ENCODE results near the gene ENPEP.

ENPEP gene

DNA sequence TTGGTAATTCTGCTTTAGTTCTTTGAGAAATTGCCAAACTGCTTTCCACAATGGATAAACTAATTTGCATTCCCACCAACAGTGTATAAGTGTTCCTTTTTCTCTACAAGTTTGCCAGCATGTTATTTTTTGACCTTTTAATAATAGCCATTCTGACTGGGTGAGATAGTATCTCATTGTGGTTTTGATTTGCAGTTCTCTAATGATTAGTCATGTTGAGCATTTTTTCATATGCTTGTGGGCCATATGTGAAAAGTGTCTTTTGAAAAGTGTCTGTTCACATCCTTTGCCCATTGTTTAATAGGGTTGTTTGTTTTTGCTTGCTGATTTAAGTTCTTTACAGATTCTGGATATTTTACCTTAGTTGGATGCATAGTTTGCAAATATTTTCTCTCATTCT lies 25.9 kb downstream of the ENPEP start:
- TF ChIP-seq PPARA (CRISPR knock-in tag; IDR thresholded peaks at IDR 0.05; ENCODE audit: borderline replicate concordance) (no peak), ZFP30 (CRISPR knock-in tag; IDR thresholded peaks at IDR 0.05) (no peak), ZNF70 (CRISPR knock-in tag; IDR thresholded peaks at IDR 0.05) (no peak), ZC3H10 (CRISPR knock-in tag; IDR thresholded peaks at IDR 0.05) (no peak)
- TF ChIP-seq, protein P1, sequence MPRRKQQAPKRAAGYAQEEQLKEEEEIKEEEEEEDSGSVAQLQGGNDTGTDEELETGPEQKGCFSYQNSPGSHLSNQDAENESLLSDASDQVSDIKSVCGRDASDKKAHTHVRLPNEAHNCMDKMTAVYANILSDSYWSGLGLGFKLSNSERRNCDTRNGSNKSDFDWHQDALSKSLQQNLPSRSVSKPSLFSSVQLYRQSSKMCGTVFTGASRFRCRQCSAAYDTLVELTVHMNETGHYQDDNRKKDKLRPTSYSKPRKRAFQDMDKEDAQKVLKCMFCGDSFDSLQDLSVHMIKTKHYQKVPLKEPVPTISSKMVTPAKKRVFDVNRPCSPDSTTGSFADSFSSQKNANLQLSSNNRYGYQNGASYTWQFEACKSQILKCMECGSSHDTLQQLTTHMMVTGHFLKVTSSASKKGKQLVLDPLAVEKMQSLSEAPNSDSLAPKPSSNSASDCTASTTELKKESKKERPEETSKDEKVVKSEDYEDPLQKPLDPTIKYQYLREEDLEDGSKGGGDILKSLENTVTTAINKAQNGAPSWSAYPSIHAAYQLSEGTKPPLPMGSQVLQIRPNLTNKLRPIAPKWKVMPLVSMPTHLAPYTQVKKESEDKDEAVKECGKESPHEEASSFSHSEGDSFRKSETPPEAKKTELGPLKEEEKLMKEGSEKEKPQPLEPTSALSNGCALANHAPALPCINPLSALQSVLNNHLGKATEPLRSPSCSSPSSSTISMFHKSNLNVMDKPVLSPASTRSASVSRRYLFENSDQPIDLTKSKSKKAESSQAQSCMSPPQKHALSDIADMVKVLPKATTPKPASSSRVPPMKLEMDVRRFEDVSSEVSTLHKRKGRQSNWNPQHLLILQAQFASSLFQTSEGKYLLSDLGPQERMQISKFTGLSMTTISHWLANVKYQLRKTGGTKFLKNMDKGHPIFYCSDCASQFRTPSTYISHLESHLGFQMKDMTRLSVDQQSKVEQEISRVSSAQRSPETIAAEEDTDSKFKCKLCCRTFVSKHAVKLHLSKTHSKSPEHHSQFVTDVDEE (CRISPR knock-in tag; IDR thresholded peaks at IDR 0.05) = no peak
- TF ChIP-seq, protein P2, sequence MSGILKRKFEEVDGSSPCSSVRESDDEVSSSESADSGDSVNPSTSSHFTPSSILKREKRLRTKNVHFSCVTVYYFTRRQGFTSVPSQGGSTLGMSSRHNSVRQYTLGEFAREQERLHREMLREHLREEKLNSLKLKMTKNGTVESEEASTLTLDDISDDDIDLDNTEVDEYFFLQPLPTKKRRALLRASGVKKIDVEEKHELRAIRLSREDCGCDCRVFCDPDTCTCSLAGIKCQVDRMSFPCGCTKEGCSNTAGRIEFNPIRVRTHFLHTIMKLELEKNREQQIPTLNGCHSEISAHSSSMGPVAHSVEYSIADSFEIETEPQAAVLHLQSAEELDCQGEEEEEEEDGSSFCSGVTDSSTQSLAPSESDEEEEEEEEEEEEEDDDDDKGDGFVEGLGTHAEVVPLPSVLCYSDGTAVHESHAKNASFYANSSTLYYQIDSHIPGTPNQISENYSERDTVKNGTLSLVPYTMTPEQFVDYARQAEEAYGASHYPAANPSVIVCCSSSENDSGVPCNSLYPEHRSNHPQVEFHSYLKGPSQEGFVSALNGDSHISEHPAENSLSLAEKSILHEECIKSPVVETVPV (CRISPR knock-in tag; IDR thresholded peaks at IDR 0.05) = no peak

DNA sequence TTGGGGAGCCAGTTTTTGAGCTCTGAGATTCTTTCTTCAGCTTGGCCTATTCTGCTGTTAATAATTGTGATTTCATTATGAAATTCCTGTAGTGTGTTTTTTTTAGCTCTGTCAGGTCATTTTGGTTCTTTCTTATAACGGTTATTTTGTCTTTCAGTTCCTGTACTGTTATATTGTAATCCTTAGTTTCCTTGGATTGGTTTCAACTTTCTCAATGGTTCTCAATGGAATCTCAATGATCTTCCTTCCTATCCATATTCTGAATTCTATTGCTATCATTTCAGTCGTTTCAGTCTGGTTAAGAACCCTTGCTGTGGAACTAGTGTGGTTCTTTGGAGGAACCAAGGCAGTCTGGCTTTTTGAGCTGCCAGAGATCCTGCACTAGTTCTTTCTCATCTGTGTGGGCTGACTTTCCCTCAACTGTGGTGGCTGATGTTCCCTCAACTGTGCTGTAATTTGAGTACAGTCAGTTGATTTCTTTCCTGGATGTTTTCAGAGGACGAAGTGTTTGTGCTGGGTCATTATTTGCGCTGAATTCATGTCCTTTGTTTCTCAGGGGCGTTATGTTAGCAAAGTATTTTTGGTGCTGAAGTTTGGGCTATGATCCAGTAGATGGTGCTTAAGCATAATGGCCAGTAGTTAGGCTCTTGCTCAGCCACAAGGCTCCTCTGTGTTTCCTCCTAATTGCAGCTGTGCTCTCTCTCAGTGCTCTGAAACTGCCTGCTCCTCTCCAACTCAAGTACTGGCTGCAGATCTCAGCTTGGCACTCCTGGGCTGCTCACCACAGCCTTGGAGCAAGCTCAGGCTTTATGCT lies 27.5 kb downstream of the ENPEP start:
- no peak for TF ChIP-seq ZNF8 (CRISPR knock-in tag; IDR thresholded peaks at IDR 0.05)
- TF ChIP-seq OSR1 (CRISPR knock-in tag; IDR thresholded peaks at IDR 0.05) = no peak
- no peak for TF ChIP-seq BACH2 (CRISPR knock-in tag; IDR thresholded peaks at IDR 0.05; ENCODE audit: borderline replicate concordance)
- no peak for TF ChIP-seq ZC3H10 (CRISPR knock-in tag; IDR thresholded peaks at IDR 0.05)
- no peak for ATAC-seq

More for the DNA sequence above, 25.9 kb downstream of the ENPEP start:
- no peak for ATAC-seq

DNA sequence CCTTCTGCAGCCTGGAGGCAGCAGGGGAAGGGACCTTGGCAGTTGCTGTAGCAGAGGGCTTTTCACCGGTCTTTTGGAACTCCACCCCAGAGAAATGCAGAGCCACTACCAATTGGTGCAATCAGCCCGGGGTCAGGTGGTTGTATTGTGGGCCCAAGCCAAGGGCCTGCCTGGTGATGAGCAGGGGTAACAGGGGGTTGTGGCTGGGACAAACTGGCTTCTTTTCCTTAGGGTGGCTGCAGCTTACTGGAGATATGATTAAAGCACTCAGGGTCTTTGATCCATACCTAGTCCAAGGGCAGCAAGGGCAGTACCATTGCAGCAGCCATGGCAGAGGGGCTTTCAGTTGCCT lies 28.1 kb downstream of the ENPEP start:
- no peak for TF ChIP-seq OSR1 (CRISPR knock-in tag; IDR thresholded peaks at IDR 0.05)
- no peak for TF ChIP-seq SNAI2 (CRISPR knock-in tag; IDR thresholded peaks at IDR 0.05)
- TF ChIP-seq ZNF8 (CRISPR knock-in tag; IDR thresholded peaks at IDR 0.05) = no peak
- TF ChIP-seq ZFP30 (CRISPR knock-in tag; IDR thresholded peaks at IDR 0.05) = no peak
- TF ChIP-seq PPARA (CRISPR knock-in tag; IDR thresholded peaks at IDR 0.05; ENCODE audit: borderline replicate concordance) = no peak
- no peak for TF ChIP-seq ESRRG (CRISPR knock-in tag; IDR thresholded peaks at IDR 0.05)
- TF ChIP-seq TOX (CRISPR knock-in tag; IDR thresholded peaks at IDR 0.05; ENCODE audit: borderline replicate concordance) = no peak
- TF ChIP-seq BACH2 (CRISPR knock-in tag; IDR thresholded peaks at IDR 0.05; ENCODE audit: borderline replicate concordance) = no peak
- TF ChIP-seq, protein P3, sequence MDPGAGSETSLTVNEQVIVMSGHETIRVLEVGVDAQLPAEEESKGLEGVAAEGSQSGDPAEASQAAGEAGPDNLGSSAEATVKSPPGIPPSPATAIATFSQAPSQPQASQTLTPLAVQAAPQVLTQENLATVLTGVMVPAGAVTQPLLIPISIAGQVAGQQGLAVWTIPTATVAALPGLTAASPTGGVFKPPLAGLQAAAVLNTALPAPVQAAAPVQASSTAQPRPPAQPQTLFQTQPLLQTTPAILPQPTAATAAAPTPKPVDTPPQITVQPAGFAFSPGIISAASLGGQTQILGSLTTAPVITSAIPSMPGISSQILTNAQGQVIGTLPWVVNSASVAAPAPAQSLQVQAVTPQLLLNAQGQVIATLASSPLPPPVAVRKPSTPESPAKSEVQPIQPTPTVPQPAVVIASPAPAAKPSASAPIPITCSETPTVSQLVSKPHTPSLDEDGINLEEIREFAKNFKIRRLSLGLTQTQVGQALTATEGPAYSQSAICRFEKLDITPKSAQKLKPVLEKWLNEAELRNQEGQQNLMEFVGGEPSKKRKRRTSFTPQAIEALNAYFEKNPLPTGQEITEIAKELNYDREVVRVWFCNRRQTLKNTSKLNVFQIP (CRISPR knock-in tag; IDR thresholded peaks at IDR 0.05; ENCODE audit: borderline replicate concordance, low read depth) = no peak
- no peak for TF ChIP-seq ZNF565 (CRISPR knock-in tag; conservative IDR thresholded peaks at IDR 0.05; ENCODE audit: low read depth)
- no peak for TF ChIP-seq ZNF70 (CRISPR knock-in tag; IDR thresholded peaks at IDR 0.05)
- TF ChIP-seq, protein P1 (CRISPR knock-in tag; IDR thresholded peaks at IDR 0.05) = no peak
- TF ChIP-seq RARB (CRISPR knock-in tag; IDR thresholded peaks at IDR 0.05) = no peak
- no peak for TF ChIP-seq ZFP3 (CRISPR knock-in tag; IDR thresholded peaks at IDR 0.05)
- TF ChIP-seq CSDC2 (CRISPR knock-in tag; IDR thresholded peaks at IDR 0.05) = no peak
- TF ChIP-seq, protein P4, sequence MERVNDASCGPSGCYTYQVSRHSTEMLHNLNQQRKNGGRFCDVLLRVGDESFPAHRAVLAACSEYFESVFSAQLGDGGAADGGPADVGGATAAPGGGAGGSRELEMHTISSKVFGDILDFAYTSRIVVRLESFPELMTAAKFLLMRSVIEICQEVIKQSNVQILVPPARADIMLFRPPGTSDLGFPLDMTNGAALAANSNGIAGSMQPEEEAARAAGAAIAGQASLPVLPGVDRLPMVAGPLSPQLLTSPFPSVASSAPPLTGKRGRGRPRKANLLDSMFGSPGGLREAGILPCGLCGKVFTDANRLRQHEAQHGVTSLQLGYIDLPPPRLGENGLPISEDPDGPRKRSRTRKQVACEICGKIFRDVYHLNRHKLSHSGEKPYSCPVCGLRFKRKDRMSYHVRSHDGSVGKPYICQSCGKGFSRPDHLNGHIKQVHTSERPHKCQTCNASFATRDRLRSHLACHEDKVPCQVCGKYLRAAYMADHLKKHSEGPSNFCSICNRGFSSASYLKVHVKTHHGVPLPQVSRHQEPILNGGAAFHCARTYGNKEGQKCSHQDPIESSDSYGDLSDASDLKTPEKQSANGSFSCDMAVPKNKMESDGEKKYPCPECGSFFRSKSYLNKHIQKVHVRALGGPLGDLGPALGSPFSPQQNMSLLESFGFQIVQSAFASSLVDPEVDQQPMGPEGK (CRISPR knock-in tag; IDR thresholded peaks at IDR 0.05; ENCODE audit: borderline replicate concordance) = no peak
- TF ChIP-seq ISL1 (CRISPR knock-in tag; IDR thresholded peaks at IDR 0.05) = no peak
- TF ChIP-seq, protein P5, sequence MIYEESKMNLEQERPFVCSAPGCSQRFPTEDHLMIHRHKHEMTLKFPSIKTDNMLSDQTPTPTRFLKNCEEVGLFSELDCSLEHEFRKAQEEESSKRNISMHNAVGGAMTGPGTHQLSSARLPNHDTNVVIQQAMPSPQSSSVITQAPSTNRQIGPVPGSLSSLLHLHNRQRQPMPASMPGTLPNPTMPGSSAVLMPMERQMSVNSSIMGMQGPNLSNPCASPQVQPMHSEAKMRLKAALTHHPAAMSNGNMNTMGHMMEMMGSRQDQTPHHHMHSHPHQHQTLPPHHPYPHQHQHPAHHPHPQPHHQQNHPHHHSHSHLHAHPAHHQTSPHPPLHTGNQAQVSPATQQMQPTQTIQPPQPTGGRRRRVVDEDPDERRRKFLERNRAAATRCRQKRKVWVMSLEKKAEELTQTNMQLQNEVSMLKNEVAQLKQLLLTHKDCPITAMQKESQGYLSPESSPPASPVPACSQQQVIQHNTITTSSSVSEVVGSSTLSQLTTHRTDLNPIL (CRISPR knock-in tag; IDR thresholded peaks at IDR 0.05; ENCODE audit: low read depth) = no peak
- TF ChIP-seq, protein P2 (CRISPR knock-in tag; IDR thresholded peaks at IDR 0.05) = no peak
- ATAC-seq = no peak
